K562 (cell line): ENCODE results near the gene PCYT1A. TPM values are rescaled to one million over a fixed set of nuclear protein-coding genes. Genes with fewer than 3 reads are reported as not detected.

ENCODE experiments used
- DIDO1 ChIP-seq: fragments of 450-650 bp; IDR thresholded peaks from 2 replicates; pipeline ENCODE4 v1.6.1; 2016; ENCODE audit warnings: low read depth, missing biosample characterization, missing genetic modification characterization
- E2F3 ChIP-seq: fragments of 250-450 bp; sonication (Bioruptor Pico); IDR thresholded peaks from 2 replicates; pipeline ENCODE4 v1.4.0; 2020; ENCODE audit warnings: mild to moderate bottlenecking
- GABPB2 ChIP-seq: fragments of 250-450 bp; sonication (Bioruptor Pico); conservative IDR thresholded peaks from 2 replicates; pipeline ENCODE4 v1.5.1; 2021; ENCODE audit warnings: mild to moderate bottlenecking
- KLF6 ChIP-seq: fragments of 250-450 bp; sonication (Bioruptor Pico); IDR thresholded peaks from 2 replicates; pipeline ENCODE4 v1.4.0; 2020; ENCODE audit warnings: mild to moderate bottlenecking, moderate library complexity, borderline replicate concordance
- MTA1 ChIP-seq: fragments of 450-650 bp; IDR thresholded peaks from 2 replicates; pipeline ENCODE4 v1.6.1; 2017; ENCODE audit warnings: borderline replicate concordance
- NUFIP1 ChIP-seq: fragments of 450-650 bp; IDR thresholded peaks from 2 replicates; pipeline ENCODE4 v1.6.1; 2018; ENCODE audit not compliant: partially characterized antibody
- RBM17 ChIP-seq: fragments of 200-400 bp; formaldehyde crosslinking; IDR thresholded peaks from 2 replicates; pipeline ENCODE4 v1.6.1; 2017; ENCODE audit warnings: low read depth, mild to moderate bottlenecking, low read length, borderline replicate concordance
- STAT5A ChIP-seq: IDR thresholded peaks from 2 replicates; pipeline ENCODE4 v1.6.1; 2012; ENCODE audit warnings: low read length, inconsistent platforms, borderline replicate concordance
- TAL1 ChIP-seq: fragments of 450-650 bp; IDR thresholded peaks from 2 replicates; pipeline ENCODE4 v1.6.1; 2016; ENCODE audit warnings: mild to moderate bottlenecking
- XRCC4 ChIP-seq: IDR thresholded peaks from one replicate; pipeline ENCODE4 v1.6.1; 2011; ENCODE audit not compliant: insufficient read depth, insufficient read length; ENCODE audit errors: extremely low read depth
- ZNF121 ChIP-seq: sonication (generic); formaldehyde crosslinking; conservative IDR thresholded peaks from 2 replicates; pipeline ENCODE4 v1.8.0; 2022; ENCODE audit warnings: missing genetic modification reagents
- ZNF175 ChIP-seq: fragments of 200-800 bp; sonication (Bioruptor generic); IDR thresholded peaks from 2 replicates; pipeline ENCODE4 v1.6.1; 2016; ENCODE audit warnings: low read depth, mild to moderate bottlenecking, missing genetic modification characterization, missing compliant biosample characterization
- polyA plus RNA-seq, 8 experiments: library from polyadenylated mRNA; depleted of rRNA in 4 of 8; stranded (reverse) in 5 of 8; unstranded in 3 of 8; fragments of >200 nt; fragmentation: Nextera tagmentation in 2 of 8; fragmentation: Illumina TruSeq in 1 of 8; extraction: Ambion mirVana in 2 of 8; extraction: Trizol in 1 of 8; gene quantifications; 2 replicates each; pipeline versions ENCODE4 v1.2.1 to v1.2.3, GENCODE V29; 2011 to 2014; ENCODE audit warnings: inconsistent platforms in 1 of 8, missing spikeins in 1 of 8
- total RNA-seq, 7 experiments: library from RNA; depleted of rRNA in 6 of 7; stranded (reverse); fragments of >200 nt in 6 of 7; fragmentation: Illumina TruSeq in 2 of 7; extraction: Trizol in 2 of 7; gene quantifications; 2 replicates each; pipeline versions ENCODE4 v1.2.1 to v1.2.3, GENCODE V29; 2011 to 2021; ENCODE audit warnings: low replicate concordance in 1 of 7
- TF ChIP-seq, protein P1 (sequence below): fragments of 250-450 bp; sonication (Bioruptor Pico); IDR thresholded peaks from 2 replicates; pipeline ENCODE4 v1.5.0; 2021
- TF ChIP-seq, protein P2 (sequence below): fragments of 250-450 bp; sonication (Bioruptor Pico); IDR thresholded peaks from 2 replicates; pipeline ENCODE4 v1.5.0; 2021; ENCODE audit warnings: mild to moderate bottlenecking, borderline replicate concordance
- TF ChIP-seq, protein P3 (sequence below): fragments of 450-650 bp; IDR thresholded peaks from 2 replicates; pipeline ENCODE4 v1.7.0; 2016; ENCODE audit warnings: borderline replicate concordance
- TF ChIP-seq, protein P4 (sequence below): fragments of 250-450 bp; sonication (Bioruptor Pico); IDR thresholded peaks from 2 replicates; pipeline ENCODE4 v1.6.1; 2021; ENCODE audit warnings: mild to moderate bottlenecking
- TF ChIP-seq, protein P5 (sequence below): fragments of 250-450 bp; sonication (Bioruptor Pico); IDR thresholded peaks from 2 replicates; pipeline ENCODE4 v1.8.0; 2022; ENCODE audit warnings: inconsistent platforms
- TF ChIP-seq, protein P6 (sequence below): IDR thresholded peaks from 2 replicates; pipeline ENCODE4 v1.6.1; 2016; ENCODE audit warnings: missing genetic modification characterization, missing compliant biosample characterization

Gene PCYT1A
- total and polyA plus RNA-seq, 9 of the 15 experiments (the other 6 are each of a cell fraction or from before 2014, with no cell fraction given) = 13.4 to 62.8 (median 49.4) TPM

DNA sequence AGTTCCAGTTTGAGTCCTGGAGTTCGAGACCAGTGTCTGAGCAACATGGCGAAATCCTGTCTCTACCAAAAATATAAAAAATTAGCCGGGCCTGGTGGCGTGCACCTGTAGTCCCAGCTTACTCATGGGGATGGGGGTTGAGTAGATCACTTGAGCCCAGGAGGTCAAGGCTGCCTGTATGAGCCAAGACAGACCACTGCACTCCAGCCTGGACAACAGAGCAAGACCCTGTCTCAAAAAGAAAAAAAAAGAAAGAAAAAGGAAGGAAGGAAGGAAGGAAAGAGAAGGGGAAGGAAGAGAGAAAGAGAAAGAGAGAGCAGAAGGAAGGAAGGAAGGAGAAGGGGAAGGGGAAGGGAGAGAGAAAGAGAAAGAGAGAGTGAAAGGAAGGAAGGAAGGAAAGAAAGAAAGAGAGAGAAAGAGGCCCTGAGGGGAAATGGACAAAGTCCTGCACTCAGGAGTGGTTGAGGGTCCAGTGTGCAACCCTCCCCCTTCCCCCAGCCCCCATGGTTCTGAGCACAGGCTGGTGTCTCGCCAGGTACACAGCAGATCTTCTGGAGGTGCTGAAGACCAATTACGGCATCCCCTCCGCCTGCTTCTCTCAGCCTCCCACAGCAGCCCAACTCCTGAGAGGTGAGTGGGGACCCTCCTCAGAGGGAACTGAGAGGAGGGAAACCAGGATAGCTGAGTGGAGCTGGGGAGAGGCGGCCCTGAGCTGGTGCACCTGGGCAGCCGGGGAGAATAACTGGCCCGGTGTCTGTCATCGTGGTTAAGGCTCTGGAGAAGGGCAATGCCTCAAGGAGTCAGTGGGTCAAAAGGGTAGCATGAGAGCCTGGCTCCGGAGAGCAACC, 70.0 kb downstream of the PCYT1A start (continued):
- TF ChIP-seq, protein P1, sequence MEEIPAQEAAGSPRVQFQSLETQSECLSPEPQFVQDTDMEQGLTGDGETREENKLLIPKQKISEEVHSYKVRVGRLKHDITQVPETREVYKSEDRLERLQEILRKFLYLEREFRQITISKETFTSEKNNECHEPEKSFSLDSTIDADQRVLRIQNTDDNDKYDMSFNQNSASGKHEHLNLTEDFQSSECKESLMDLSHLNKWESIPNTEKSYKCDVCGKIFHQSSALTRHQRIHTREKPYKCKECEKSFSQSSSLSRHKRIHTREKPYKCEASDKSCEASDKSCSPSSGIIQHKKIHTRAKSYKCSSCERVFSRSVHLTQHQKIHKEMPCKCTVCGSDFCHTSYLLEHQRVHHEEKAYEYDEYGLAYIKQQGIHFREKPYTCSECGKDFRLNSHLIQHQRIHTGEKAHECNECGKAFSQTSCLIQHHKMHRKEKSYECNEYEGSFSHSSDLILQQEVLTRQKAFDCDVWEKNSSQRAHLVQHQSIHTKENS = no peak
- no peak for TF ChIP-seq NUFIP1
- TF ChIP-seq DIDO1 (tag) = no peak
- no peak for TF ChIP-seq RBM17
- TF ChIP-seq, protein P2, sequence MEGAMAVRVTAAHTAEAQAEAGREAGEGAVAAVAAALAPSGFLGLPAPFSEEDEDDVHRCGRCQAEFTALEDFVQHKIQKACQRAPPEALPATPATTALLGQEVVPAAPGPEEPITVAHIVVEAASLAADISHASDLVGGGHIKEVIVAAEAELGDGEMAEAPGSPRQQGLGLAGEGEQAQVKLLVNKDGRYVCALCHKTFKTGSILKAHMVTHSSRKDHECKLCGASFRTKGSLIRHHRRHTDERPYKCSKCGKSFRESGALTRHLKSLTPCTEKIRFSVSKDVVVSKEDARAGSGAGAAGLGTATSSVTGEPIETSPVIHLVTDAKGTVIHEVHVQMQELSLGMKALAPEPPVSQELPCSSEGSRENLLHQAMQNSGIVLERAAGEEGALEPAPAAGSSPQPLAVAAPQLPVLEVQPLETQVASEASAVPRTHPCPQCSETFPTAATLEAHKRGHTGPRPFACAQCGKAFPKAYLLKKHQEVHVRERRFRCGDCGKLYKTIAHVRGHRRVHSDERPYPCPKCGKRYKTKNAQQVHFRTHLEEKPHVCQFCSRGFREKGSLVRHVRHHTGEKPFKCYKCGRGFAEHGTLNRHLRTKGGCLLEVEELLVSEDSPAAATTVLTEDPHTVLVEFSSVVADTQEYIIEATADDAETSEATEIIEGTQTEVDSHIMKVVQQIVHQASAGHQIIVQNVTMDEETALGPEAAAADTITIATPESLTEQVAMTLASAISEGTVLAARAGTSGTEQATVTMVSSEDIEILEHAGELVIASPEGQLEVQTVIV (CRISPR knock-in tag) = no peak
- TF ChIP-seq MTA1 = peak; percentile 43; the same call in 1 of the 2 replicates
- TF ChIP-seq, protein P3, sequence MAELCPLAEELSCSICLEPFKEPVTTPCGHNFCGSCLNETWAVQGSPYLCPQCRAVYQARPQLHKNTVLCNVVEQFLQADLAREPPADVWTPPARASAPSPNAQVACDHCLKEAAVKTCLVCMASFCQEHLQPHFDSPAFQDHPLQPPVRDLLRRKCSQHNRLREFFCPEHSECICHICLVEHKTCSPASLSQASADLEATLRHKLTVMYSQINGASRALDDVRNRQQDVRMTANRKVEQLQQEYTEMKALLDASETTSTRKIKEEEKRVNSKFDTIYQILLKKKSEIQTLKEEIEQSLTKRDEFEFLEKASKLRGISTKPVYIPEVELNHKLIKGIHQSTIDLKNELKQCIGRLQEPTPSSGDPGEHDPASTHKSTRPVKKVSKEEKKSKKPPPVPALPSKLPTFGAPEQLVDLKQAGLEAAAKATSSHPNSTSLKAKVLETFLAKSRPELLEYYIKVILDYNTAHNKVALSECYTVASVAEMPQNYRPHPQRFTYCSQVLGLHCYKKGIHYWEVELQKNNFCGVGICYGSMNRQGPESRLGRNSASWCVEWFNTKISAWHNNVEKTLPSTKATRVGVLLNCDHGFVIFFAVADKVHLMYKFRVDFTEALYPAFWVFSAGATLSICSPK = no peak
- TF ChIP-seq ZNF175 (CRISPR knock-in tag) = no peak
- TF ChIP-seq XRCC4 = no peak
- no peak for TF ChIP-seq GABPB2 (CRISPR knock-in tag)
- TF ChIP-seq E2F3 = no peak
- TF ChIP-seq STAT5A = no peak
- TF ChIP-seq, protein P4, sequence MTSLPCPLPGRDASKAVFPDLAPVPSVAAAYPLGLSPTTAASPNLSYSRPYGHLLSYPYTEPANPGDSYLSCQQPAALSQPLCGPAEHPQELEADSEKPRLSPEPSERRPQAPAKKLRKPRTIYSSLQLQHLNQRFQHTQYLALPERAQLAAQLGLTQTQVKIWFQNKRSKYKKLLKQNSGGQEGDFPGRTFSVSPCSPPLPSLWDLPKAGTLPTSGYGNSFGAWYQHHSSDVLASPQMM (CRISPR knock-in tag) = no peak
- TF ChIP-seq KLF6 = no peak
- no peak for TF ChIP-seq TAL1
- TF ChIP-seq, protein P5, sequence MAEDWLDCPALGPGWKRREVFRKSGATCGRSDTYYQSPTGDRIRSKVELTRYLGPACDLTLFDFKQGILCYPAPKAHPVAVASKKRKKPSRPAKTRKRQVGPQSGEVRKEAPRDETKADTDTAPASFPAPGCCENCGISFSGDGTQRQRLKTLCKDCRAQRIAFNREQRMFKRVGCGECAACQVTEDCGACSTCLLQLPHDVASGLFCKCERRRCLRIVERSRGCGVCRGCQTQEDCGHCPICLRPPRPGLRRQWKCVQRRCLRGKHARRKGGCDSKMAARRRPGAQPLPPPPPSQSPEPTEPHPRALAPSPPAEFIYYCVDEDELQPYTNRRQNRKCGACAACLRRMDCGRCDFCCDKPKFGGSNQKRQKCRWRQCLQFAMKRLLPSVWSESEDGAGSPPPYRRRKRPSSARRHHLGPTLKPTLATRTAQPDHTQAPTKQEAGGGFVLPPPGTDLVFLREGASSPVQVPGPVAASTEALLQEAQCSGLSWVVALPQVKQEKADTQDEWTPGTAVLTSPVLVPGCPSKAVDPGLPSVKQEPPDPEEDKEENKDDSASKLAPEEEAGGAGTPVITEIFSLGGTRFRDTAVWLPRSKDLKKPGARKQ (CRISPR knock-in tag) = no peak
- TF ChIP-seq, protein P6, sequence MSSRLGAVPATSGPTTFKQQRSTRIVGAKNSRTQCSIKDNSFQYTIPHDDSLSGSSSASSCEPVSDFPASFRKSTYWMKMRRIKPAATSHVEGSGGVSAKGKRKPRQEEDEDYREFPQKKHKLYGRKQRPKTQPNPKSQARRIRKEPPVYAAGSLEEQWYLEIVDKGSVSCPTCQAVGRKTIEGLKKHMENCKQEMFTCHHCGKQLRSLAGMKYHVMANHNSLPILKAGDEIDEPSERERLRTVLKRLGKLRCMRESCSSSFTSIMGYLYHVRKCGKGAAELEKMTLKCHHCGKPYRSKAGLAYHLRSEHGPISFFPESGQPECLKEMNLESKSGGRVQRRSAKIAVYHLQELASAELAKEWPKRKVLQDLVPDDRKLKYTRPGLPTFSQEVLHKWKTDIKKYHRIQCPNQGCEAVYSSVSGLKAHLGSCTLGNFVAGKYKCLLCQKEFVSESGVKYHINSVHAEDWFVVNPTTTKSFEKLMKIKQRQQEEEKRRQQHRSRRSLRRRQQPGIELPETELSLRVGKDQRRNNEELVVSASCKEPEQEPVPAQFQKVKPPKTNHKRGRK (tag) = peak; percentile 68
- peak; percentile 84 for TF ChIP-seq ZNF121 (CRISPR knock-in tag)
